ENCODE results near the gene SUCLG1.
A peak's percentile ranks its signal among the peaks of the same experiment; 100 is the strongest.
"Not testable (repeated sequence)": the region's sequence is repeated elsewhere in the genome, so short reads cannot be mapped to it uniquely, and the experiment has no call there.

SUCLG1 gene

DNA sequence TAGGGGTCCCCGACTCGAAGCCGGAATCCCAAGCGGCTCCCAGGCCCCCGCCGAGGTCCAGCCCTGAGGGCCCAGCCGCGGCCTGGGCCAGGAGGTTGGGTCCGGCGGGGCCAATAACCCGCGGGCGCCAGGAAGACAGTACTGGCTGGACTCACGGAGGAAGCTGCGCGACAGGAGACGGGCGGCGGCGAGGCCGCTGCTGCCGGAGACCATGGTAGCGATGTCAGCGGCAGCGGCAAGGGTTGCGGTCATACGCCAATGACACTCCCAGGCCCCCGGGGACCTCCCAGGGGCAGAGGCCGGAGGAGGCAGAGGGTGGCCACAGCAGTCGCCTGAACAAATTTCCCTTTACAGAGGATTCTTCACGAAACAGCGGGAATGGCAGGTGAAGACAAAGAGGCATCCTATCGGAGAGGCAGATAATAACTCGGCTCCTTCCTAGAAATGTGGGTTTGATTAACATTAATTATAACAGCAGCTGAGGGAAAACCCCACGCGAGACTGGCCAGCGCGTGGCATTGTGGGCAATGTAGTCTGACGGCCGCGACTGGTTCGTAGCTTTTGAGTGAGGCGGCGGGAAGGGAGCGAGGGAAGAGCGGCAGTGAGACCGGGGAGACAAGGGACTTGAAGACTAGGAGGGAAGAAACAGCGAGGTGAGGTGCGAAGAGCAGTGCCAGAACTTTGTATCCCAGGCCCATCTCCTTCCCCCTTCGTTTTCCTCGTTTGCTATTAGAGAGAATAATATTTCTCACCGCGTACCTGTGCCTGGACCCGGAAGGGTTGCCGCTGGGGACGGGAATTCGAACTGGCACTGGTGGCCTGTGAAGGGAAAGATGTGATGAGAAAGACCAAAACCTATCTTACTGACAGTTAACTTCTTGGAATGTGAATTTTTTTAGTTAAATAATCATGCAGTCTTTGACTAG lies at the start of gene SUCLG1:
Gene SUCLG1, minus strand, starts transcription at position 263 of the 926 bp plus-strand sequence. Its CDS starts 11 bp downstream, at position 252.
- peak; percentile 86 for DNase-seq

DNA sequence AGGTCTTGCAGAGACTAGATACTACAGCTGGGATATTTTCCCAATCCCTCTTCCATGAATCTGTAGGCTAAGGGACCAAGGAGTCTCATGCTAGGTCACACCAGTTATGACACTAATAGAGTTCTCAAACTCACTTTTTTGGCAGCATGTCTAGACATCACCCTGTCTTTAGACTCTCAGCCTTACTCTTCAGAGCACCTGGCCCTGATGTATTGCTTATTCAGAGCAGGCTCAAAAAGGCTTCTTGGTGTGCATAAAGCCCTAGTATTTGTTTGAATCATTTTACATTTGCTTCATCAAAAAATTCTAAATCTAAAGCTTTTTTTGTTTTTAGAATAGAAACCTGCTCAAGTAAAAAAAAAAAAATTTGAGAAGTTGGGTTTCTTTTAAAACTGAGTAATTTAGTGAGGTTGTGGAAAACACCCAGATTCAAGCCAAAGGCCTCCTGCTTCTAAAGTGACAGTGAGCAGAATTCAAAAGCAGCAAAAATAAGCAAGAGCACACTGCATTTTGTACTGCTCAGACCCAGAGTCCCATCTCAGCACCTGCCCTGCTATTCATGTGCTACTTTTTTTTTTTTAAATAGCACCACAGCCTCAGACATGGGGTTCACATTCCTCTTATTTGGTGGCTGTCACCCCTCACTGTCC lies 39.2 kb upstream of the SUCLG1 start:
- DNase-seq = no peak

DNA sequence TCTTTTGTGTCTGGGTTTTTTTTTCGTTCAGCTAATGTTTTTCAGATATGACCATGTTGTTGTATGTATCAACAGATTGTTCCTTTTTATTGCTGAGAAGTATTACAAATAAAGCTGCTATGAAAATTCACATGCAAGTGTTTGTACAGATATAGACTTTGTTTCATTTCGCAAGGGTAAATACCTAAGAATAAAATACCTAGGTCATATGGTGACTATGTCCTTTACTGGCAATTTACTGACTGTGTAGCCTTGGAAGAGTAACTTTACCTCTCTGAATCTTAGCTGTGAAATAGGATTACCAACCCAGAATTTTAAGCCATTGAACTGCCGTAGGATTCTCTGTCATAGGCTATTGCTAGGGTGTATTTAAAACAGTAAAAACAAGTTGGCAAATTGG lies 38.2 kb upstream of the SUCLG1 start:
- no peak for DNase-seq

DNA sequence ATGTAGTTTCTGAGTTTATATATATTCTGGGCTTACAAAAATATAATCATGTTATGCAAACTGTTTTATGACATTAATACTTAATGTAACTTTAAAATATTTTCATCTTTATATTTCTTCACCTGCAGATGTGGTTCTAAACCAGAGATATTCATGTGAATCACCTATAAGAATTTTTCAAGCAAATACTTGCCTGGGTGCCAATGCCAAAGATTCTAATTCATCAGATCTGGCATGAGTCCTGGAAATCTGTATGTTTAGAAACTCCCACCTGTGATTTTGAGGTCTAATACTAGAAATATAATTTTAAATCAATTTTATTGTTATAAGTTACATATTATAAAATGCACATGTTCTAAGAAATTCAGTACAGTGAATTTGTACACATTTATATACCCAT lies 37.3 kb upstream of the SUCLG1 start:
- no peak for DNase-seq

DNA sequence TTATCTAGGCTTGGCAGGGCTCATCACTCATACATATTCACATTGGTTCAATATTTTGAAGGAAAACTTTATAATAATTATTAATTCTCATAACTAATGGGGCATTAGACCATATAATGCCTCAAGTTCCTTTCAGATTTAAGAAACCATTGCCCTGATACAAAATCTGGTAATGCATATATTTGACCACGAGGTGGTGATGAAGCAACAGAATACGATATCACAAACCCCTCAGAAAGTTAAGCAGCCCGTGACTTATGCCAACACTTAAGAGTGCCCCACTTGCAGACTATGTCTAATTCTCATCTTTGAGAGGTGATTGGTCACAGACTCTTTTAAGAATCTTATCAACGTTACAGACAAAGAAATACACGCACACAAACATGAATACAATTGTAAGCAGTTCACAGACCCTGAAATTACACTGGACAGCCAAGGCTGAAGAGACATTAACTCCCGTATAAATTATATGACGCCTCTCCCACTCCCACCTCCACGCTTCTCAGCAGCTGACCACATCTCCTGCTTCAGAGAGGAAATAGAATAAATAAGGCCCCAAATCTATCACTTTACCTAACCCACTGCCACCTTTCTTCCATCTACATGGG lies 36.6 kb upstream of the SUCLG1 start:
- DNase-seq = no peak

DNA sequence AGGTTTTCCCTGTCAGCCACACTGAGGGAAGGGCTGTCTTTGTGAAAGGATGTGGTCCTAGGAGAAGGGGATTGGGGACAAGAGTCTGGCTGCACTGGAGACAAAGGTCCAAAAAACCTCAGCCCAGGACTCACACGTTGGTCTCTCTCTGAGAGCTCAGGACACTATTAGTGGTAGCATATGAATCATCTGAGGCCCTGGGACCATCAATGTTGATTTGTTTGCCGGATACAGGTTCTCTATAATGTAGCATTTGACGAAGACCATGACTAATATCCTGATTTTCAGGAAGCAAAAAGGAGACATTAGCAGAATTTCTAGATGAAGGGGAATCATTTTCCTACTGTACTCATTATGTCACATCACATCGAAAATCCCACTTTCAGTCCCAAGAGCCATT lies 35.0 kb upstream of the SUCLG1 start:
- DNase-seq = no peak

DNA sequence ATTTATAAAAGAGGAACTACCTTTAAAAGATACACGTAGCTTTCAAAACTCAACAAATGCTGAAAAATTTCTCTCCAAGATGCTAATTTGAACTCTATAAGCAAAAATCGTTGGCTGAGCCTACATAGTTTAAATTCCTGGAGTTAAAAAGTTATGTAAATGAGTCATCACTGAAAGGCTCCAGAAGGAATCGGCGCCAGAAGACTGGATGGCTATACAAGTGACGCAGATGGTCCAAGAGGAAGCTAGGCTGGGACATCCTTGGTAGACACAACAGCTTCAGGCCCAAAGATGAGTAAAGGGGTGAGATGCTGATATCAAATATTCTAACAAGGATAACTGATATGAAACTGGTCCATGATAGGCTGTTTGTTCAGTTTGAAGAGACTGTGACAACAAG lies 34.4 kb upstream of the SUCLG1 start:
- DNase-seq = no peak

DNA sequence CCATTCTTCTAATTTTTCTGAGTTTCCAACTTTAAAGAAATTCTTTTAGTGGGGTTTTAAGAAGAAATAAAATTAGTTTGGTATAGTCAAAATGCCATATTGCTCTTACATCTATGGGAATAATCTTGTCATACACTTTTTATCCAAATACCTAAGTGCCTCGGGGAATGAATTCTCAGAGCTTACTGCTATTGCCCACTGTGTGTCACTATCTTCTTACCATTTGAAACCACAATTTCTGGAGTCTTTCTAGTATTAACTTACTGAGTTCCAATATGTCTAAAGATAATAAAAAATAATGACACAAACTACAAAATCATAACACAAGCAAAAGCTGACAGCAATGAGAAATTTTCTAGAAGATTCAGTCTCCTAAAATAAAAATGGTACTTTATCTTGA lies 33.5 kb upstream of the SUCLG1 start:
- no peak for DNase-seq

DNA sequence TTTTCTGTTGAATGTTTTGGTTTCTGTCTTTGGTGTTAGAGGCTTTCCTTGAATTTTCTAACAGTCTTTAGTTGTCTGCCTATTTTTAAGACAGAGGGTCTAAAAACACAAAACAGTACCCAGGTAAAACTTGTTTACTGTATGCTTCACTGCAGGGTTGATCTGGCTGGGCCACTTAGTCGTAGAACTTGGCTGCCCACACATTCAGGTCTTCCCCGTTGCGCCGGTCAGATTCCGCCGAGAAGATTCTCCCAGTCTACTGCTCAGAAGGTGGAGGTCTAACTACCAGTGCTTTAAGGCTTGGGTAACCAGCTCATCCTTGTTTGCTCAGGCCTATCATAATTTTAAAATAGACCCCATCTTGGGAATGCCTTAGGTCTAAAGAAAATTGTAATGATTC lies 32.7 kb upstream of the SUCLG1 start:
- DNase-seq = no peak

DNA sequence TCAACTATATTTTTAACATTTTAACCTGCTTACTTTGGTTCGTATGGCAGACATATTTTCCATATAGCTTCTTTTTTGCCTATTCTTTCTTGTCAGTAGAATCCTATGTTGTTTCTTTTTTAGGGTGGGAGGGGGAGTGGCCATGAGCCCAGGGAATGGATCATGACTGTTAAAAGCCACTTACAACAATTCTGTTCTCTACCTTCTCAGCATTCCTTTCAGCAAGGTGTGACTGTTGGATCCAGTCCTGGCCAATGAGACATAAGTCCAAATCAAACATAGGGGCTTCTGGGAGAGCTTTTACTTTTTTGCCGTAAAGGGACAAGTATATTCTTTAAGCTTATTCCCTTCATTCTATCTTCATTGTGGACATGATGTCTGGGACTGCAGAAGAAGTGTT lies 32.2 kb upstream of the SUCLG1 start:
- DNase-seq = no peak

DNA sequence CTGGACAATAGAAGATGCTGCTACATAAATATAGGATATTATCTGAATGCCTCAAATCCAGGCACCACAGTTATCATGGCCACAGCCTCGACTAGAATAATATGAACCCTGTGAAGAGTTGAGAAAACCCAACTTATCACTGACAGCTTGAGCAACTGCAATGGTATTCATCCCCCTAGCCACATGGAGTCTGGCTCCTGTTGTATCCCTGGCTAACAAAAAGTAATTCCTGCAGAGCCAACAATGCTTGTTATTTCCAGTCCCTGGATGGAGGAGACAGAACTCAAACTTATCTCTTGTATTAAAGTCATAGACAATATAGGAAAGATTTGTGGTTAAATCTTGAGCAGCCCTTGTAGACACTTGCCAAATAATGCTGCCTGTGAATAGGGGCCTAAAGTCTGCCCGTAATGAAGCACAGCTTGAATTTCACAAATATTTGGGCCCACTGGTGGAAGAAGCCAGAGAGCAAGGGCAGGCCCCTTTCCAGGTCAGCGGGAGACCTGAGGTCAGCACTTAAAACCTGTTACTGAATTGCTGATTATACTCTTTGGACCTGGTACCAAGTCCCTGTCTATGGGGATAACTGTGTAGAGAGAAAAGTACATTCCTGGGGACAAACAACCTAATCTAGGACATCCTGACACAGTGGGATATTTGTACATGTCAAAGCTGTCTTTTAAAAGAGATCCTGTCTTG lies 28.4 kb upstream of the SUCLG1 start:
- DNase-seq = no peak

DNA sequence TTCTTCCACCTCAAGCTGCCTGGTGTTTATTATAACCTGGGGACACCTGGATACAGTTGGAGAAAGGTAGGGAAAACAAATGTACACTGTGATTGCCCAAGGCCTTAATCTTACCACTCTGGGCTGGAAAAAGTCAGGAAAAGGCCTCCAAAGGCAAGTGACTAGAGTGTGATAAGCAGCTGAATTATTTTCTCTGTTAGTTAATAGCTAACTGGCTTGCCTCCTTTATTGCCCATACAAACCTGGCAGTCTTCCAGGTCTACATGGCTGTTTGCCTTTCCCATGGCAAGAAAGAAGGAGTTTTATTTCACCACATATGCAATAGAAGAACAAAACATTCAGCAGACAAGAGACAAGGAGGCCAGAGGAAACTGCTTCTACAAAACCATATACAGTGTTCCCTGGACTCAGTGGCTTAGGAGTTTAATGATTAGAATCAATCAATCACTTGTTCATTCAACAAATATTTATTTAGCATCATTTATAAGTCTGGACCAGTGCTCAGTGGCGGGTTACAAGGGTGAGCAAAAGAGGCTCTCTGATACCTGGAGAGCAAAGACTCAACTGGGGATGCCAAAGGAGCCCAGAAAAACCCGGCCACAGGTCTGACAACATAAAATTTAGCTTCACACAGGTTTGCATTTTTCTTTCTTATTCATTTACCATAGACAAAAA lies 27.5 kb upstream of the SUCLG1 start:
- no peak for DNase-seq

DNA sequence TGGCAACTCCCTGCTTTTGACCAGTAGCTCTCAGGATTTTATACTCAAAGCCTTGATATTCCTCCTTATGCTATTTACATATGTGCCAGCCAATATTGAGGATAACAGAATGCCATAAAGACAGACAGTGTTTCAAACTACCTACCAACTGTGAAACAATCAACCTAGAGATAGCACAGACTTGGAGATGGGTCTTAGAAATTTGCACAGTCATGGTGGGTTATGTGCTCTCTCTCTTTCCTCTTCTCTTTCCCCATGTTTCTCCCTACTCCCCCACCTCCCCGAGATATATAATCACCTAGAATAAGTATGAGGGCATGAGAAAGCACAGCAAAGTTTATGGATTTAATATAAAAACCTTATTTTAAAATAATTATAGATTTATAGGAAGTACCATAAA lies 24.2 kb upstream of the SUCLG1 start:
- DNase-seq = no peak

DNA sequence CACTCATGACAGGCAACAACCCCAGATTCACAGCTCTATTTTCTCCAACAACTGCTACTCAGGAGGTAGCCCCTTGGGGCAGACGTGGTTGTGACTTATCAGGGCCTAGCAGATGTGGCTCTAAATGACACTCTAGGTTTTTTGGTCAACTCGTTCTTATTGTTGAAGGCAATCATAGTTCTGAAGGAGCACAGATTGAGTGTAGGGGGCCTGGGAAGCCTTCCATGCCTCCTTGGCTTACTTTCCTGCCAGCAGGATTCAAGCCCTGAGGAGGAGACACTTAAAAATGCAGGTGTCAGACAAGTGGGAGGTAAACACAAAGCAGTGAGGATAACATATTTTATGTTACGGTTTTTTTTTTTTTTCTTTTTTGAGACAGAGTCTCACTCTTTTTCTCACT lies 23.5 kb upstream of the SUCLG1 start:
- DNase-seq = no peak

DNA sequence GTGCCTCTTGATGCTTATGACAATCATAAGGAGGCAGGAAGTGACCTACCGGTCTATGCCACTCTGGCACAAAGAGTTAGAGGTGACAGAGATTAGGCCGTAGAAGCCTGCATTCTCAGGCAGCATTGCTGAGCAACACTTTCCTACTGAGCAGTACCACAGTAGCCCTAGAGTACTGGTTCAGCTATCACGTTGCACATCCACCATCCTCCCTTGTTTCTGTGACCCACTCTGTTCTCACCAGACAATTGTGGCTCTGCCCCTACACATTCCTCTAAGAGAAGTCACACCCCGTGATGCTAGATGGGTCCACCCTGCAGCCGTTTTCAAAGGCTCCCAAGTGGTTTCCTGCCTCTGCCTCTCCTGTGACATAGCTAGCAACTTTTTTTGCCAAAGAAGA lies 22.6 kb upstream of the SUCLG1 start:
- DNase-seq = peak; percentile 28

DNA sequence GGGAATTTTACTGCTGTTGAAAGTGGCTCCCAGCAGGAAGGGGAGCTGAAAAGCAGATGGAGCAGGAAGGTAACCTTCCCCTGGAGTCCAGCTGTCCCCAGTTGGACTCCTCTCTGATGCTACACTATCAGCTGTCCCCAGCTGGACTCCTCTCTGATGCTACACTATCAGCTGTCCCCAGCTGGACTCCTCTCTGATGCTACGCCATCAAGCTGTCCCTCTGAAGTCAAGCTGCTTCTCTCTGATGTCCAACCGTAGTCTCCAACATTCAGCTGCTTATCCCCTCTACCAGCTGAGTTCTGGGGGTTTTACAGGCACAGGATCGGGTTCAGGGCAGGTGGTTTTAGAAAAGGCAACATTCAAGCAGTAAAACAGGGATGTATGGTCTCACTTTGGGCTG lies 19.8 kb upstream of the SUCLG1 start:
- DNase-seq = no peak

DNA sequence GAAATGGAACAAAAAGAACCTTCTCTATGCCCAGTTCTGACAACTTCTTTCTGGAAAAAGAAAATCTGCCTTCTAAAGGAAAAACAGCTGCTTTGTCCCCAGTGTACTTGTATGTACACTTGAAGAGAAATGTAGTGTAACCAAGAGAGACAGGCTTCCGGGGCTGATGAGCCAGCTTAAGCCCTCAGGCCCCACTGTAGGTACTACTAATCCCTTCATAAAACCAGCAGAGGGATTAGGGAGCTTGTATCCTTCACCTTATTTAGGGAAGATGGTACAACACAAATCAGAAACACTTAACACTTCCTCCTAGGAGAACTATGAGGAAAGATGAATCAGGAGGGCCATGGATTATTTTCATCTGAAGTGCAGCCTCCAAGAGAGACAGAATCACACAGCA lies 18.8 kb upstream of the SUCLG1 start:
- DNase-seq = no peak

DNA sequence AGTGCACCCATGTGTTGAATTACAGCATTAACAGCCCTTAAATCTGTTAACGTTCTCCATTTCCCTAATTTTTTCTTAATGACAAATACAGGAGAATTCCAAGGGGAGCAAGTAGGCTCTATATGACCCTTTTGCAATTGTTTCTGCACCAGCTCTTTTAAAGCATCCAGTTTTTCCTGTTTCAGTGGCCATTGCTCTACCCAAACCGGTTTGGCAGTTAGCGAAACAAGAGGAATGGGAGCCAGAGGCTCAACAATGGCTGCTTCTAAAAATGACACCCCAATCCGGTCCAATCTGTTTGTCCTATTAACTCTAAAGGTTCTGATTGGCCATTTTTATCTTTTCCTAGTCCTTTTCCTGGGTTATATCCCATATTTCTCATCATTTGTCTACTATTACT lies 15.1 kb upstream of the SUCLG1 start:
- DNase-seq = no peak

DNA sequence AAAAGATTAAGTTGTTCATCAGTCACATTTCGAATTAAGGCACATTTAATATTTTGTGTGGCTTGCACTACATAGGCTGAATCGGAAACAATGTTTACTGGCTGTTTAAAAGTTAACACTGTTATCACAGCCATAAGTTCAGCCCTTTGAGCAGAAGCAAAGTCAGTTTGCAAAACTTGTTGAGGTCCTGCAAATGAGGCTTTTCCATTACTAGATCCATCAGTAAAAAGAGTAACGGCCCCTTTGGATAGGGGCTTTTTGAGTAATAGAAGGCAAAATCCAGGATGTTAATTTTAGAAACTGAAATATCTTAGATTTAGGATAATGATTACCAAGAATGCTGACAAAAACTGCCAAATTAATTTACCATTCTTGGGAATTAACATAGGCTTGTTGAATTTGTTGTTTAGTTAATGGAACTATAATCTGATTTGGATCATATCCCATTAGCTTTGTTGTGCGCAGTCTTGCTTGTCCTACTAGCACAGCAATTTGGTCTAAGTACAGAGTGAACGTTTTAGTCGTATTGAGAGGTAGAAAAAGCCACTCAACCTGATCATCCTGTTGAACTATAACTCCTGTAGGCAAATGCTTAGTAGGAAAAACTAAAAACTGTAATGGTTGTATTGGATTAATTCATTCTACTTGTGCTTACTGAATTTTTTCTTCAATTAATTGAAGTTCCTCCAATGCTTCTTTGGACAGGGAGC lies 13.9 kb upstream of the SUCLG1 start:
- DNase-seq = no peak

DNA sequence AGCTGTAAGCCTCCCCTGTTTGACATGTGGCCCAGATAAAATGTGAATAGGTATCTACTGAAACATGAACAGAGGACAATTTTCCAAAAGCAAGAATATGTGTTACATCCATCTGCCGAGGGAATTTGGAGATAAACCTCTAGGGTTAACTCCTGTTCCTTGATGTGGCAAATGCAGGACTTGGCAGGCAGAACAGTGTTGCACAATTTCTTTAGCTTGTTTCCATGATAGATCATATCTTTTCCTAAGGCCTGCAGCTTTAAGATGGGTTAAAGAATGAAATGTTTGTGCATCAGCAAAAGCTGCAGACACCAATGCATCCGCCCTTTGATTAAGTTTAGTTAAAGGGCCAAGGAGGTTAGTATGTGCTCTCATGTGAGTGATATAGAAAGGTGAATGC lies 13.3 kb upstream of the SUCLG1 start:
- not testable (repeated sequence) for DNase-seq

DNA sequence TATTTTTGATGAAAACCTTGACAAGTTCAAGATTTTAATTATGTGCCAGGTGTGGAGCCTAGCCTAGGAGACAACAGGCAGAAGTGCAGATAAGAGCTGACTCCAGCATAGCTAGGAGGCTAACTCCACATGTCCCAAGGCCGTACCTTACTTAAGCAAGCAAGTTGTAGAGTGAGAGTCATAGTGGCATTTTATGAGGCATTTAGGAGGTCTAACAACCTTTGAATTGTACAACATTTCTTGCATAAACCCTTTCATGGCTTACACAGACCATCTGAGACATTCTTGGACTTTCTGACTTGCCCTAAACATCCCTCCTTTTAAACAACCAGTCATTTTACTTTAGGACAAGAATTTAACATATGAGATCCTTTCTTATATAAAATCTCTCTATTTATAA lies 8.3 kb upstream of the SUCLG1 start:
- no peak for DNase-seq

DNA sequence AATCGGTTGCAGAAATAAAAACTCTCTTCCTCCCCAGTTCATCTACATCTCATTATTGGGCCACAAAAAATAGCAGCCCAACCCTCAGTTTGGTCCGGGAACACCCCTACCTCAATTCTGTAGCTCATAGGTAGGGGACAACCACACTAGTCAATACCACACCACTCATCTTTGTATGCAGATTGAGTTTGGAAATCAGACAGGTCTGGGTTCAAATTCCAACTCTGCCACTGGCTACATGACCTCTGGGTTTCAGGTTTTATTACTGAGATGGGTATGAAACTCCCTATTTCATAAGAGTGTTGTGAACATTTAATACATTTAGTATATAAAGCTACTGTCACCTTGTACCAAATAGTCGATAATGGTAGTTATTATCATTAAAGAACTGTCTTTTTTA lies 2.2 kb upstream of the SUCLG1 start:
- no peak for DNase-seq

Data from stimulated activated CD8-positive, alpha-beta memory T cell treated with anti-CD3 and anti-CD28 coated beads, Interleukin-4, amount 100 ng/mL, for 48 hours (primary cell).